K562 (cell line): ENCODE measurements around the gene ZNF709. TPM values are rescaled to one million over a fixed set of nuclear protein-coding genes. Genes with fewer than 3 reads are reported as not detected.

Experiments used
- MEIS2 ChIP-seq: fragments of 450-650 bp; IDR thresholded peaks from 2 replicates; pipeline ENCODE4 v1.6.1; 2014; ENCODE audit warnings: mild to moderate bottlenecking; ENCODE audit not compliant: partially characterized antibody
- NFYB ChIP-seq: IDR thresholded peaks from 2 replicates; pipeline ENCODE4 v1.6.1; 2011; ENCODE audit warnings: mild to moderate bottlenecking, moderate library complexity; ENCODE audit not compliant: insufficient read length; ENCODE audit errors: extremely low read depth
- NR3C1 ChIP-seq: sonication (generic); formaldehyde crosslinking; IDR thresholded peaks from 2 replicates; pipeline ENCODE4 v1.8.1; 2022; ENCODE audit warnings: missing genetic modification reagents
- NR4A1 ChIP-seq, 2 experiments: fragments of 250-450 bp in 1 of 2; fragments of 450-650 bp in 1 of 2; sonication (Bioruptor Pico) in 1 of 2; IDR thresholded peaks; 2 replicates each; pipeline versions ENCODE4 v1.4.0 to v1.6.1; 2016 to 2020; ENCODE audit warnings: mild to moderate bottlenecking in 2 of 2, missing compliant biosample characterization in 1 of 2, missing genetic modification characterization in 1 of 2, moderate library complexity in 1 of 2
- PML ChIP-seq: IDR thresholded peaks from 2 replicates; pipeline ENCODE4 v1.6.1; 2012; ENCODE audit warnings: low read length, inconsistent platforms
- SAFB ChIP-seq: fragments of 200-400 bp; formaldehyde crosslinking; IDR thresholded peaks from 2 replicates; pipeline ENCODE4 v1.6.1; 2017; ENCODE audit warnings: low read depth, low read length, borderline replicate concordance
- TEAD2 ChIP-seq: fragments of 450-650 bp; IDR thresholded peaks from 2 replicates; pipeline ENCODE4 v1.6.1; 2016; ENCODE audit warnings: missing genetic modification characterization, control low read depth, missing compliant biosample characterization
- TOE1 ChIP-seq, 2 experiments: fragments of 450-650 bp in 1 of 2; sonication (generic) in 1 of 2; formaldehyde crosslinking in 1 of 2; IDR thresholded peaks; 2 replicates each; pipeline versions ENCODE4 v1.7.1 to v1.8.0; 2016 to 2022; ENCODE audit warnings: borderline replicate concordance in 2 of 2, mild to moderate bottlenecking in 2 of 2, antibody characterized with exemption in 1 of 2, inconsistent platforms in 1 of 2, low read depth in 1 of 2, missing genetic modification reagents in 1 of 2, moderate library complexity in 1 of 2
- ZNF23 ChIP-seq: fragments of 250-450 bp; sonication (Bioruptor Pico); IDR thresholded peaks from 2 replicates; pipeline ENCODE4 v1.4.0; 2020; ENCODE audit warnings: mild to moderate bottlenecking
- polyA plus RNA-seq, 8 experiments: library from polyadenylated mRNA; depleted of rRNA in 4 of 8; stranded (reverse) in 5 of 8; unstranded in 3 of 8; fragments of >200 nt; fragmentation: Nextera tagmentation in 2 of 8; fragmentation: Illumina TruSeq in 1 of 8; extraction: Ambion mirVana in 2 of 8; extraction: Trizol in 1 of 8; gene quantifications; 2 replicates each; pipeline versions ENCODE4 v1.2.1 to v1.2.3, GENCODE V29; 2011 to 2014; ENCODE audit warnings: inconsistent platforms in 1 of 8, missing spikeins in 1 of 8
- total RNA-seq, 7 experiments: library from RNA; depleted of rRNA in 6 of 7; stranded (reverse); fragments of >200 nt in 6 of 7; fragmentation: Illumina TruSeq in 2 of 7; extraction: Trizol in 2 of 7; gene quantifications; 2 replicates each; pipeline versions ENCODE4 v1.2.1 to v1.2.3, GENCODE V29; 2011 to 2021; ENCODE audit warnings: low replicate concordance in 1 of 7
- TF ChIP-seq, protein P1 (sequence below): sonication (generic); formaldehyde crosslinking; IDR thresholded peaks from 2 replicates; pipeline ENCODE4 v1.8.0; 2023; ENCODE audit warnings: mild to moderate bottlenecking, missing genetic modification reagents
- TF ChIP-seq, protein P2 (sequence below): fragments of 200-800 bp; sonication (Bioruptor generic); IDR thresholded peaks from 2 replicates; pipeline ENCODE4 v1.6.1; 2016; ENCODE audit warnings: missing genetic modification characterization, missing compliant biosample characterization
- TF ChIP-seq, protein P3 (sequence below), 2 experiments: fragments of 450-650 bp in 1 of 2; IDR thresholded peaks; 2 replicates each; pipeline ENCODE4 v1.6.1; 2011 to 2017; ENCODE audit warnings: low read depth in 2 of 2, antibody characterized with exemption in 1 of 2, borderline replicate concordance in 1 of 2, low read length in 1 of 2, mild to moderate bottlenecking in 1 of 2, mixed read lengths in 1 of 2; ENCODE audit not compliant: control insufficient read depth in 1 of 2

The ZNF709 gene
- total and polyA plus RNA-seq, 9 of the 15 experiments (the other 6 are each of a cell fraction or from before 2014, with no cell fraction given), result 0.07 to 0.69 (median 0.18) TPM

DNA sequence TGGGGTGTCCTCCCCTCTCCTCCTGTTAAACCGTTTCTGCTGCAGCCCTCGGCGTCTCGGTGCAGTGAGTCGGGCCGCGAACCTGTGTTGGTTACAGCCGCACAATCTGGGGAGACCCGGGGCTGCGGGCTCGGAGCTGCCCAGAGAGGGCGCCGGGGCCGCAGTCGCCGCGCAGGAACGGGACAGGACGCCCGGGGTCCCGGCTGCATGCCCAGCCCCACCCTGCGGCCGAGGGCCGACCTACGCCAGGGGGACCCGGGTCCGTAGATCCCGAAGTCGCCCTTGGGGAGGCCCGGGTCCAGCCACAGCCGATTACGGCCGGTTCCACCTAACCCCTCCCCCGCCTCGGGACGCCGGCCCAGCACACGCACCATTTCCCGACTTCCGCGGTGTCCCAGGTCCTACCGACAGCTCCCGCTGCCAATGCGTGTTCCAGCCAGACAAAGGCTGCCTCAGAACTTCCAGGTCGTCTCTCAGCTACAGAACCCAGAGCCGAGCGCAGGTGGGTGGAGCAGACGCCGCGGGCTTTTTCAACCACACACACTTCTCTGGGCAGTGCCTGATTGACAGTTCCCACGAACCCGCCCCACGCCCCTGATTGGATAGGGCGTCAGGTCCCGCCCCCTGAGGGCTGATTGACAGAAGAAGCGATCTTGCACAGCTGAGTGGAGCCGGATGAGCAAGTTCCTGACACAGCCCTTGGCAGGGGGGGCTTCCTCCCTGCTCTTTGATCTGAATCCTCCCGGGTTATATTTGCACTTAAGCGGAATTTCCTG is 43.9 kb downstream of the ZNF709 start, which contains the start of gene ZNF443 (continued):
- no peak for TF ChIP-seq TEAD2 (tag)
- TF ChIP-seq, protein P1, sequence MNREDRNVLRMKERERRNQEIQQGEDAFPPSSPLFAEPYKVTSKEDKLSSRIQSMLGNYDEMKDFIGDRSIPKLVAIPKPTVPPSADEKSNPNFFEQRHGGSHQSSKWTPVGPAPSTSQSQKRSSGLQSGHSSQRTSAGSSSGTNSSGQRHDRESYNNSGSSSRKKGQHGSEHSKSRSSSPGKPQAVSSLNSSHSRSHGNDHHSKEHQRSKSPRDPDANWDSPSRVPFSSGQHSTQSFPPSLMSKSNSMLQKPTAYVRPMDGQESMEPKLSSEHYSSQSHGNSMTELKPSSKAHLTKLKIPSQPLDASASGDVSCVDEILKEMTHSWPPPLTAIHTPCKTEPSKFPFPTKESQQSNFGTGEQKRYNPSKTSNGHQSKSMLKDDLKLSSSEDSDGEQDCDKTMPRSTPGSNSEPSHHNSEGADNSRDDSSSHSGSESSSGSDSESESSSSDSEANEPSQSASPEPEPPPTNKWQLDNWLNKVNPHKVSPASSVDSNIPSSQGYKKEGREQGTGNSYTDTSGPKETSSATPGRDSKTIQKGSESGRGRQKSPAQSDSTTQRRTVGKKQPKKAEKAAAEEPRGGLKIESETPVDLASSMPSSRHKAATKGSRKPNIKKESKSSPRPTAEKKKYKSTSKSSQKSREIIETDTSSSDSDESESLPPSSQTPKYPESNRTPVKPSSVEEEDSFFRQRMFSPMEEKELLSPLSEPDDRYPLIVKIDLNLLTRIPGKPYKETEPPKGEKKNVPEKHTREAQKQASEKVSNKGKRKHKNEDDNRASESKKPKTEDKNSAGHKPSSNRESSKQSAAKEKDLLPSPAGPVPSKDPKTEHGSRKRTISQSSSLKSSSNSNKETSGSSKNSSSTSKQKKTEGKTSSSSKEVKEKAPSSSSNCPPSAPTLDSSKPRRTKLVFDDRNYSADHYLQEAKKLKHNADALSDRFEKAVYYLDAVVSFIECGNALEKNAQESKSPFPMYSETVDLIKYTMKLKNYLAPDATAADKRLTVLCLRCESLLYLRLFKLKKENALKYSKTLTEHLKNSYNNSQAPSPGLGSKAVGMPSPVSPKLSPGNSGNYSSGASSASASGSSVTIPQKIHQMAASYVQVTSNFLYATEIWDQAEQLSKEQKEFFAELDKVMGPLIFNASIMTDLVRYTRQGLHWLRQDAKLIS (CRISPR knock-in tag), result no peak
- no peak for TF ChIP-seq ZNF23
- TF ChIP-seq, protein P2, sequence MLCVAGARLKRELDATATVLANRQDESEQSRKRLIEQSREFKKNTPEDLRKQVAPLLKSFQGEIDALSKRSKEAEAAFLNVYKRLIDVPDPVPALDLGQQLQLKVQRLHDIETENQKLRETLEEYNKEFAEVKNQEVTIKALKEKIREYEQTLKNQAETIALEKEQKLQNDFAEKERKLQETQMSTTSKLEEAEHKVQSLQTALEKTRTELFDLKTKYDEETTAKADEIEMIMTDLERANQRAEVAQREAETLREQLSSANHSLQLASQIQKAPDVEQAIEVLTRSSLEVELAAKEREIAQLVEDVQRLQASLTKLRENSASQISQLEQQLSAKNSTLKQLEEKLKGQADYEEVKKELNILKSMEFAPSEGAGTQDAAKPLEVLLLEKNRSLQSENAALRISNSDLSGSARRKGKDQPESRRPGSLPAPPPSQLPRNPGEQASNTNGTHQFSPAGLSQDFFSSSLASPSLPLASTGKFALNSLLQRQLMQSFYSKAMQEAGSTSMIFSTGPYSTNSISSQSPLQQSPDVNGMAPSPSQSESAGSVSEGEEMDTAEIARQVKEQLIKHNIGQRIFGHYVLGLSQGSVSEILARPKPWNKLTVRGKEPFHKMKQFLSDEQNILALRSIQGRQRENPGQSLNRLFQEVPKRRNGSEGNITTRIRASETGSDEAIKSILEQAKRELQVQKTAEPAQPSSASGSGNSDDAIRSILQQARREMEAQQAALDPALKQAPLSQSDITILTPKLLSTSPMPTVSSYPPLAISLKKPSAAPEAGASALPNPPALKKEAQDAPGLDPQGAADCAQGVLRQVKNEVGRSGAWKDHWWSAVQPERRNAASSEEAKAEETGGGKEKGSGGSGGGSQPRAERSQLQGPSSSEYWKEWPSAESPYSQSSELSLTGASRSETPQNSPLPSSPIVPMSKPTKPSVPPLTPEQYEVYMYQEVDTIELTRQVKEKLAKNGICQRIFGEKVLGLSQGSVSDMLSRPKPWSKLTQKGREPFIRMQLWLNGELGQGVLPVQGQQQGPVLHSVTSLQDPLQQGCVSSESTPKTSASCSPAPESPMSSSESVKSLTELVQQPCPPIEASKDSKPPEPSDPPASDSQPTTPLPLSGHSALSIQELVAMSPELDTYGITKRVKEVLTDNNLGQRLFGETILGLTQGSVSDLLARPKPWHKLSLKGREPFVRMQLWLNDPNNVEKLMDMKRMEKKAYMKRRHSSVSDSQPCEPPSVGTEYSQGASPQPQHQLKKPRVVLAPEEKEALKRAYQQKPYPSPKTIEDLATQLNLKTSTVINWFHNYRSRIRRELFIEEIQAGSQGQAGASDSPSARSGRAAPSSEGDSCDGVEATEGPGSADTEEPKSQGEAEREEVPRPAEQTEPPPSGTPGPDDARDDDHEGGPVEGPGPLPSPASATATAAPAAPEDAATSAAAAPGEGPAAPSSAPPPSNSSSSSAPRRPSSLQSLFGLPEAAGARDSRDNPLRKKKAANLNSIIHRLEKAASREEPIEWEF (CRISPR knock-in tag), result no peak
- no peak for TF ChIP-seq NR4A1 (CRISPR knock-in tag; IDR thresholded peaks at IDR 0.05)
- TF ChIP-seq NR4A1 (tag; IDR thresholded peaks at IDR 0.05), result no peak
- TF ChIP-seq NFYB, result peak; percentile 94
- peak; percentile 33; the same call in 1 of the 2 replicates for TF ChIP-seq PML
- no peak for TF ChIP-seq SAFB
- TF ChIP-seq MEIS2, result peak; percentile 83
- no peak for TF ChIP-seq NR3C1 (CRISPR knock-in tag)
- TF ChIP-seq, protein P3, sequence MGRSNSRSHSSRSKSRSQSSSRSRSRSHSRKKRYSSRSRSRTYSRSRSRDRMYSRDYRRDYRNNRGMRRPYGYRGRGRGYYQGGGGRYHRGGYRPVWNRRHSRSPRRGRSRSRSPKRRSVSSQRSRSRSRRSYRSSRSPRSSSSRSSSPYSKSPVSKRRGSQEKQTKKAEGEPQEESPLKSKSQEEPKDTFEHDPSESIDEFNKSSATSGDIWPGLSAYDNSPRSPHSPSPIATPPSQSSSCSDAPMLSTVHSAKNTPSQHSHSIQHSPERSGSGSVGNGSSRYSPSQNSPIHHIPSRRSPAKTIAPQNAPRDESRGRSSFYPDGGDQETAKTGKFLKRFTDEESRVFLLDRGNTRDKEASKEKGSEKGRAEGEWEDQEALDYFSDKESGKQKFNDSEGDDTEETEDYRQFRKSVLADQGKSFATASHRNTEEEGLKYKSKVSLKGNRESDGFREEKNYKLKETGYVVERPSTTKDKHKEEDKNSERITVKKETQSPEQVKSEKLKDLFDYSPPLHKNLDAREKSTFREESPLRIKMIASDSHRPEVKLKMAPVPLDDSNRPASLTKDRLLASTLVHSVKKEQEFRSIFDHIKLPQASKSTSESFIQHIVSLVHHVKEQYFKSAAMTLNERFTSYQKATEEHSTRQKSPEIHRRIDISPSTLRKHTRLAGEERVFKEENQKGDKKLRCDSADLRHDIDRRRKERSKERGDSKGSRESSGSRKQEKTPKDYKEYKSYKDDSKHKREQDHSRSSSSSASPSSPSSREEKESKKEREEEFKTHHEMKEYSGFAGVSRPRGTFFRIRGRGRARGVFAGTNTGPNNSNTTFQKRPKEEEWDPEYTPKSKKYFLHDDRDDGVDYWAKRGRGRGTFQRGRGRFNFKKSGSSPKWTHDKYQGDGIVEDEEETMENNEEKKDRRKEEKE (IDR thresholded peaks at IDR 0.05; ENCODE audit: borderline replicate concordance in 1 of 2, control insufficient read depth in 1 of 2, low read depth in 2 of 2, low read length in 1 of 2), result no peak
- TF ChIP-seq TOE1 (IDR thresholded peaks at IDR 0.05; ENCODE audit: borderline replicate concordance), result no peak
- TF ChIP-seq TOE1 (CRISPR knock-in tag; IDR thresholded peaks at IDR 0.05; ENCODE audit: borderline replicate concordance, low read depth), result no peak
